ENCODE results near the gene KLK15.
A peak's percentile ranks its signal among the peaks of the same experiment; 100 is the strongest.

DNA sequence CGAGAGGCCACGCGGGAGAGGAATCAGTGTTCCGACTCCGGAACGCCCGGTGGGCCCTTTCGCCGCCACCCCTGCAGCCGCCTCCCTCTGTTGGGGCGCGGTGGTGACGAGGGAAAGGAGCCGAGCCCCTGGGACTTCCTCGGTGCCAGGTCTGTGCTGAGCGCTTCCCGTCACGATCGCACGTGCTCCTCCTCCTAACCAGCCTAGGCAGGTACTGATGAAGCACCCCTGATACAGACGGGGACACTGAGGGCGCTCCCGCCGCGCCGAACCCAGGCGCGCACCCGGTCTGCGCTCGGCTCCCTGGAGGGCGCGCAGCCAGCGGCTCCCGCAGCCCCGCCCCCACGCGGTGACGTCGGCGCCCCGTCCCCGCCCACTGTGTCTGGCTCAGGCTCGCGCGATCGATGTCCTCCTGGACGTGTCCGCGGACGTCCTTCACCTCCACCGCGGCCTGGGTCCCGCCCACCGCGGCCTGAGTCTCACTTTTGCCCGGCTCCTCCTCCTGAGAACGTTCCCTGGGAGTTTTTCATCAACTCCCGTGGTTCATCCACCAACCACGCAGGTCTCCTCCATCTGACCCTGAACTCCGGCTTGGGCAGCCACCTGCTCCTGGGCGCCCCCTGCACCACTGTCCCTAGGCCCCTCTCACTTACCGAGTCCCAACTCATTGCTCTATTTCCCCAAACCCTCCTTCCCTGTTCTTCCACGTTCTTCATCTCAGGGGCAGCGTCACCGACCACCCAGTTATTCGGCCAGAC is 2.6 kb upstream of the KLK15 start:
- TF ChIP-seq EZH2 (IDR thresholded peaks at IDR 0.05; ENCODE audit: borderline replicate concordance, insufficient read depth, low read length, poor library complexity, severe bottlenecking): no peak
- TF ChIP-seq, protein P1, sequence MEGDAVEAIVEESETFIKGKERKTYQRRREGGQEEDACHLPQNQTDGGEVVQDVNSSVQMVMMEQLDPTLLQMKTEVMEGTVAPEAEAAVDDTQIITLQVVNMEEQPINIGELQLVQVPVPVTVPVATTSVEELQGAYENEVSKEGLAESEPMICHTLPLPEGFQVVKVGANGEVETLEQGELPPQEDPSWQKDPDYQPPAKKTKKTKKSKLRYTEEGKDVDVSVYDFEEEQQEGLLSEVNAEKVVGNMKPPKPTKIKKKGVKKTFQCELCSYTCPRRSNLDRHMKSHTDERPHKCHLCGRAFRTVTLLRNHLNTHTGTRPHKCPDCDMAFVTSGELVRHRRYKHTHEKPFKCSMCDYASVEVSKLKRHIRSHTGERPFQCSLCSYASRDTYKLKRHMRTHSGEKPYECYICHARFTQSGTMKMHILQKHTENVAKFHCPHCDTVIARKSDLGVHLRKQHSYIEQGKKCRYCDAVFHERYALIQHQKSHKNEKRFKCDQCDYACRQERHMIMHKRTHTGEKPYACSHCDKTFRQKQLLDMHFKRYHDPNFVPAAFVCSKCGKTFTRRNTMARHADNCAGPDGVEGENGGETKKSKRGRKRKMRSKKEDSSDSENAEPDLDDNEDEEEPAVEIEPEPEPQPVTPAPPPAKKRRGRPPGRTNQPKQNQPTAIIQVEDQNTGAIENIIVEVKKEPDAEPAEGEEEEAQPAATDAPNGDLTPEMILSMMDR (IDR thresholded peaks at IDR 0.05; ENCODE audit: poor library complexity, severe bottlenecking): peak; percentile 11
- peak; percentile 59 for TF ChIP-seq POLR2AphosphoS5 (IDR thresholded peaks at IDR 0.05)
- TF ChIP-seq RAD21 (conservative IDR thresholded peaks at IDR 0.05): no peak
- no peak for TF ChIP-seq TAF1 (IDR thresholded peaks at IDR 0.05; ENCODE audit: low read depth)
- TF ChIP-seq EP300 (conservative IDR thresholded peaks at IDR 0.05; ENCODE audit: poor library complexity, severe bottlenecking): peak; percentile 20
- peak; percentile 40 for TF ChIP-seq MXI1 (conservative IDR thresholded peaks at IDR 0.05; ENCODE audit: poor library complexity, severe bottlenecking)
- no peak for TF ChIP-seq SMC3 (conservative IDR thresholded peaks at IDR 0.05; ENCODE audit: poor library complexity)

Measured in neural cell (in vitro differentiated cells).